H1 (cell line): ENCODE data around the gene TMEM154. TPM values are rescaled to one million over a fixed set of nuclear protein-coding genes. Genes with fewer than 3 reads are reported as not detected.

Source experiments
- CTCF ChIA-PET: fragments of 300-600 bp; sonication (Branson Sonifier 250); formaldehyde crosslinking; loops from one replicate; lab custom pipeline; 2021; ENCODE audit not compliant: partially characterized antibody; lab: Charles Lee
- POLR2A ChIA-PET: fragments of 300-600 bp; sonication (Branson Sonifier 250); formaldehyde crosslinking; loops from one replicate; lab custom pipeline; 2021; ENCODE audit warnings: inconsistent platforms; ENCODE audit not compliant: partially characterized antibody; lab: Charles Lee
- DNase-seq, 2 experiments: peaks; one replicate each; pipeline versions ENCODE4 v3.0.0 to v3.0.0-alpha.2; 2010 to 2022; ENCODE audit warnings: low spot score in 2 of 2, low read depth in 1 of 2, mixed read lengths in 1 of 2
- FAIRE-seq: peaks from 2 replicates; lab custom pipeline; 2011; peaks lifted over from hg19 to GRCh38; lab: Jason Lieb, UNC
- H2AFZ ChIP-seq: 2 replicates; pipeline ENCODE4 v1.8.1; 2012; ENCODE audit warnings: low read length, inconsistent platforms
- H2AK5ac ChIP-seq: 2 replicates; pipeline ENCODE4 v1.6.1; 2013; ENCODE audit warnings: low read depth, low read length
- H2BK120ac ChIP-seq: replicated peaks from 2 replicates; pipeline ENCODE3; 2013; ENCODE audit warnings: low read depth, low read length, inconsistent platforms
- H2BK12ac ChIP-seq: 2 replicates; pipeline ENCODE4 v1.6.1; 2013; ENCODE audit warnings: low read depth, low read length
- H2BK15ac ChIP-seq: 2 replicates; pipeline ENCODE4 v1.6.1; 2013; ENCODE audit warnings: low read length
- H2BK20ac ChIP-seq: 2 replicates; pipeline ENCODE4 v1.6.1; 2013; ENCODE audit warnings: low read length
- H2BK5ac ChIP-seq: 2 replicates; pipeline ENCODE4 v1.6.1; 2013; ENCODE audit warnings: low read depth, low read length
- H3K14ac ChIP-seq: 2 replicates; pipeline ENCODE4 v1.6.1; 2013; ENCODE audit warnings: inconsistent platforms; ENCODE audit not compliant: insufficient read length
- H3K18ac ChIP-seq: 2 replicates; pipeline ENCODE4 v1.6.1; 2013; ENCODE audit warnings: low read length; ENCODE audit errors: extremely low read depth
- H3K23ac ChIP-seq: 2 replicates; pipeline ENCODE4 v1.6.1; 2013; ENCODE audit warnings: inconsistent platforms; ENCODE audit not compliant: insufficient read length
- H3K23me2 ChIP-seq: 2 replicates; pipeline ENCODE4 v1.6.1; 2013; ENCODE audit warnings: low read depth, low read length
- H3K27ac ChIP-seq: 2 replicates; pipeline ENCODE4 v1.6.1; 2011; ENCODE audit warnings: low read depth, low read length, inconsistent platforms
- H3K27me3 ChIP-seq, 4 experiments: replicated peaks in 1 of 4; 1 replicate in 1 of 4; 2 replicates in 3 of 4; pipeline versions ENCODE4 v1.6.1 to v1.8.1; 2011 to 2013; ENCODE audit warnings: low read length in 3 of 4, mild to moderate bottlenecking in 3 of 4, inconsistent platforms in 2 of 4, mixed read lengths in 2 of 4, moderate library complexity in 1 of 4; ENCODE audit not compliant: control insufficient read depth in 3 of 4, insufficient read depth in 3 of 4; ENCODE audit errors: extremely low read depth in 1 of 4
- H3K36me3 ChIP-seq, 4 experiments: 2 replicates each; pipeline versions ENCODE4 v1.6.1 to v1.8.1; 2011 to 2013; ENCODE audit warnings: mild to moderate bottlenecking in 4 of 4, low read length in 3 of 4, moderate library complexity in 2 of 4, control low read depth in 1 of 4, inconsistent platforms in 1 of 4; ENCODE audit not compliant: insufficient read depth in 4 of 4, control insufficient read depth in 2 of 4
- H3K4ac ChIP-seq: replicated peaks from 2 replicates; pipeline ENCODE3; 2013; ENCODE audit warnings: low read length, low read depth, mixed read lengths, inconsistent platforms; ENCODE audit not compliant: insufficient read length
- H3K4me1 ChIP-seq, 4 experiments: replicated peaks in 1 of 4; 1 replicate in 1 of 4; 2 replicates in 3 of 4; pipeline versions ENCODE4 v1.6.1 to v1.8.1; 2011 to 2013; ENCODE audit warnings: low read length in 3 of 4, inconsistent platforms in 2 of 4, mixed read lengths in 1 of 4; ENCODE audit not compliant: insufficient read depth in 4 of 4, control insufficient read depth in 3 of 4
- H3K4me2 ChIP-seq, 2 experiments: 2 replicates each; pipeline versions ENCODE4 v1.6.1 to v1.8.1; 2011 to 2013; ENCODE audit warnings: low read depth in 2 of 2, low read length in 2 of 2, control low read depth in 1 of 2, inconsistent platforms in 1 of 2, mild to moderate bottlenecking in 1 of 2; ENCODE audit not compliant: insufficient read depth in 1 of 2
- H3K4me3 ChIP-seq, 4 experiments: fragments of 200-600, 300-600 bp in 1 of 4; sonication (generic), shearing (Covaris generic), sonication (Bioruptor Twin) in 1 of 4; 2 replicates each; pipeline versions ENCODE4 v1.5.1 to v1.8.1; 2011 to 2016; ENCODE audit warnings: low read length in 4 of 4, low read depth in 3 of 4, control low read depth in 2 of 4, inconsistent platforms in 2 of 4, mild to moderate bottlenecking in 2 of 4, mixed read lengths in 1 of 4, moderate library complexity in 1 of 4; ENCODE audit not compliant: insufficient read depth in 2 of 4; ENCODE audit errors: extremely low read depth in 1 of 4
- H3K56ac ChIP-seq: replicated peaks from 2 replicates; pipeline ENCODE3; 2013; ENCODE audit warnings: low read depth, mild to moderate bottlenecking, mixed read lengths, low read length, inconsistent platforms; ENCODE audit not compliant: insufficient read length
- H3K79me1 ChIP-seq: 2 replicates; pipeline ENCODE4 v1.6.1; 2013; ENCODE audit warnings: low read depth, low read length, control low read depth
- H3K79me2 ChIP-seq, 2 experiments: 2 replicates each; pipeline versions ENCODE4 v1.6.1 to v1.8.1; 2012 to 2013; ENCODE audit warnings: low read length in 2 of 2, mild to moderate bottlenecking in 2 of 2, inconsistent platforms in 1 of 2; ENCODE audit not compliant: insufficient read depth in 2 of 2, control insufficient read depth in 1 of 2
- H3K9ac ChIP-seq, 4 experiments: replicated peaks in 1 of 4; 1 replicate in 1 of 4; 2 replicates in 3 of 4; pipeline versions ENCODE4 v1.6.1 to v1.8.1; 2011 to 2013; ENCODE audit warnings: low read depth in 3 of 4, low read length in 3 of 4, control low read depth in 2 of 4, mild to moderate bottlenecking in 2 of 4, moderate library complexity in 2 of 4, inconsistent platforms in 1 of 4; ENCODE audit errors: extremely low read depth in 1 of 4
- H3K9me3 ChIP-seq, 2 experiments: 2 replicates each; pipeline versions ENCODE4 v1.6.1 to v1.8.1; 2012 to 2013; ENCODE audit warnings: mild to moderate bottlenecking in 2 of 2, moderate library complexity in 2 of 2, control low read depth in 1 of 2, inconsistent platforms in 1 of 2, low read depth in 1 of 2, low read length in 1 of 2, mixed read lengths in 1 of 2; ENCODE audit not compliant: insufficient read depth in 2 of 2
- H4K20me1 ChIP-seq, 2 experiments: replicated peaks in 1 of 2; 2 replicates each; pipeline versions ENCODE3 to v1.8.1; 2011 to 2013; ENCODE audit warnings: inconsistent platforms in 2 of 2, low read length in 2 of 2, mild to moderate bottlenecking in 1 of 2; ENCODE audit not compliant: insufficient read depth in 2 of 2, control insufficient read depth in 1 of 2
- H4K5ac ChIP-seq: 2 replicates; pipeline ENCODE4 v1.6.1; 2013; ENCODE audit warnings: low read length, low read depth, mixed read lengths, inconsistent platforms; ENCODE audit not compliant: insufficient read length
- H4K8ac ChIP-seq: 2 replicates; pipeline ENCODE4 v1.8.0; 2013; ENCODE audit warnings: mild to moderate bottlenecking, moderate library complexity, low read length, inconsistent platforms; ENCODE audit not compliant: insufficient read depth; ENCODE audit errors: extremely low read depth
- H4K91ac ChIP-seq: replicated peaks from 2 replicates; pipeline ENCODE3; 2013; ENCODE audit warnings: low read length, mixed read lengths, inconsistent platforms; ENCODE audit not compliant: insufficient read length
- GTF2F1 ChIP-seq: IDR thresholded peaks from 2 replicates; pipeline ENCODE4 v1.6.1; 2012; ENCODE audit warnings: low read depth, low read length, improper control_type of control experiment, borderline replicate concordance
- WGBS, 2 experiments: shearing (Covaris generic) in 1 of 2; methylation state at CpG; one replicate each; pipeline versions ENCODE4 v1.1.6 to v1.1.7; 2013 to 2015; ENCODE audit warnings: low lambda C conversion rate in 2 of 2, mixed read lengths in 2 of 2, inconsistent platforms in 1 of 2, low coverage in 1 of 2, missing lambda C conversion rate in 1 of 2; ENCODE audit not compliant: insufficient replicate concordance in 2 of 2, insufficient coverage in 1 of 2, insufficient read length in 1 of 2; ENCODE audit errors: extremely low coverage in 1 of 2, missing lambda C conversion rate in 1 of 2; 5-methylcytosine and 5-hydroxymethylcytosine counted together
- polyA plus RNA-seq, 7 experiments: library from polyadenylated mRNA; depleted of rRNA in 3 of 7; stranded (reverse) in 5 of 7; unstranded in 2 of 7; fragments of >200 nt in 5 of 7; fragments of 200-250 nt in 2 of 7; gene quantifications; 1 replicate in 5 of 7; 2 replicates in 1 of 7; 4 replicates in 1 of 7; pipeline versions ENCODE4 v1.2.1 to v1.2.3, GENCODE V29; 2011 to 2013; ENCODE audit warnings: missing spikeins in 2 of 7, mixed read lengths in 2 of 7
- total RNA-seq: library from RNA; stranded (reverse); fragmentation: NEBNext Ultra II Directional; extraction: Animal tissue kit (Norgen Biotek cat#: 25700); gene quantifications from 2 replicates; pipeline ENCODE4 v1.2.1, GENCODE V29; 2021

Gene TMEM154
- total and polyA plus RNA-seq, 2 of the 8 experiments (the other 6 are each of a cell fraction or from before 2014, with no cell fraction given) = 0.33 to 1.2 TPM

GRCh38 chr4:152673489-152673888, 6.3 kb downstream of the TMEM154 start:
- Histone ChIP-seq H3K9ac (no peak overlapping the region), H3K23me2 (no peaks in the 10 kb centered on the region), H2BK15ac (no peak overlapping the region), H3K4me3 (no peak overlapping the region), H3K27me3 (no peaks in the 10 kb centered on the region; a peak in 1 of 7 replicates), H2BK120ac (no peak overlapping the region), H4K8ac (no peak overlapping the region), H3K4me2 (no peak overlapping the region), H3K79me2 (no peaks in the 10 kb centered on the region), H3K14ac (no peak overlapping the region), H3K9me3 (no peaks in the 10 kb centered on the region), H2BK20ac (no peak overlapping the region), H2BK12ac (no peak overlapping the region), H3K79me1 (no peaks in the 10 kb centered on the region; the same call in 1 of the 2 replicates), H3K27ac (no peak overlapping the region), H4K91ac (no peak overlapping the region), H3K18ac (no peak overlapping the region), H3K36me3 (no peaks in the 10 kb centered on the region), H2AFZ (no peak overlapping the region), H3K4ac (no peak overlapping the region), H4K20me1 (no peaks in the 10 kb centered on the region), H3K4me1 (peaks cover 2 to 9% (median 5%) of the 10 kb centered on the region in 4 experiments; a peak in 5 of 7 replicates), H3K23ac (no peak overlapping the region), H2BK5ac (no peak overlapping the region), H2AK5ac (no peak overlapping the region), H3K56ac (no peak overlapping the region), H4K5ac (no peak overlapping the region)
- ChIA-PET CTCF (interaction anchor here (1.1 kb wide), 1 partner anchor 32 kb away, joined by 3 read pairs; no protein-coding TSS in a partner anchor), POLR2A (no interaction called here)
- FAIRE-seq (no peak), DNase-seq (no peak)
- no peak for TF ChIP-seq GTF2F1
- whole genome bisulfite sequencing, 2 experiments = 92% methylated on average over 4 of the region's 4 CpGs; no CpG with 5 or more reads in 1 of the 2 experiments
